ENCODE measurements around the gene CTLA4. TPM values are rescaled to one million over a fixed set of nuclear protein-coding genes. Genes with fewer than 3 reads are reported as not detected.

Gene CTLA4
- total RNA-seq, 2 experiments from 2014 or later: 28.7 to 30.7 TPM

DNA sequence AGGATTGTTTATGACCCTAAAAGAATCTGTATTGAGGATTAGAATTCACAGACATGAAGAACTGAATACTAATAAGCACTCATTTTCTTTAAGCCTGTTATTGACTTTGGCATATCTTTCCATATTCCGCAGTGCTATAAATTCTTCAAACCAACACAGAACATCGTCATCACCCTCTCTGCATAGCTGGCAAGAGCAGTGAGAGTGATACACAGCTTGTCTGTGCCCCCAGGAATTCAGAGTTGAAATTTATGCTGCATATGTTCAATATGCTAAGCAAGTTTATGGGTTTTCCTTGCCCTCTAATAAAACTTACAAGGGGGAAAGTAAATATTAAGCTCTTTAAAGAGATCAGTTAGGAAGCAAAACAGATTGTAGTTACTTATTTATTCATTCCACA, 32.7 kb downstream of the CTLA4 start:
- Mint-ChIP-seq H3K9me3 (peaks cover 17% of the 10 kb centered on the region), H3K4me3 (no peak overlapping the region), H3K4me1 (ENCODE audit: low read depth) (peaks cover 12% of the 10 kb centered on the region), H3K36me3 (ENCODE audit: low read depth) (peaks cover 10% of the 10 kb centered on the region), H3K27ac (no peak overlapping the region), H3K27me3 (no peaks in the 10 kb centered on the region)
- DNase-seq (no peak), ATAC-seq (no peak)
- ChIA-PET POLR2A (interaction anchor here (1.8 to 17.2 kb wide), 2 partner anchors 10 to 27 kb away, joined by 6 to 237 read pairs; partner anchors contain the start of gene CTLA4), CTCF (interaction anchor here (0.7 to 3.7 kb wide), 8 partner anchors 9 to 85 kb away, joined by 3 to 15 read pairs (median 3); no protein-coding TSS in a partner anchor)
- intact Hi-C loops (cut with micrococcal nuclease): no loop called here
- TF ChIP-seq, protein P1, sequence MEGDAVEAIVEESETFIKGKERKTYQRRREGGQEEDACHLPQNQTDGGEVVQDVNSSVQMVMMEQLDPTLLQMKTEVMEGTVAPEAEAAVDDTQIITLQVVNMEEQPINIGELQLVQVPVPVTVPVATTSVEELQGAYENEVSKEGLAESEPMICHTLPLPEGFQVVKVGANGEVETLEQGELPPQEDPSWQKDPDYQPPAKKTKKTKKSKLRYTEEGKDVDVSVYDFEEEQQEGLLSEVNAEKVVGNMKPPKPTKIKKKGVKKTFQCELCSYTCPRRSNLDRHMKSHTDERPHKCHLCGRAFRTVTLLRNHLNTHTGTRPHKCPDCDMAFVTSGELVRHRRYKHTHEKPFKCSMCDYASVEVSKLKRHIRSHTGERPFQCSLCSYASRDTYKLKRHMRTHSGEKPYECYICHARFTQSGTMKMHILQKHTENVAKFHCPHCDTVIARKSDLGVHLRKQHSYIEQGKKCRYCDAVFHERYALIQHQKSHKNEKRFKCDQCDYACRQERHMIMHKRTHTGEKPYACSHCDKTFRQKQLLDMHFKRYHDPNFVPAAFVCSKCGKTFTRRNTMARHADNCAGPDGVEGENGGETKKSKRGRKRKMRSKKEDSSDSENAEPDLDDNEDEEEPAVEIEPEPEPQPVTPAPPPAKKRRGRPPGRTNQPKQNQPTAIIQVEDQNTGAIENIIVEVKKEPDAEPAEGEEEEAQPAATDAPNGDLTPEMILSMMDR (IDR thresholded peaks at IDR 0.05): no peak

DNA sequence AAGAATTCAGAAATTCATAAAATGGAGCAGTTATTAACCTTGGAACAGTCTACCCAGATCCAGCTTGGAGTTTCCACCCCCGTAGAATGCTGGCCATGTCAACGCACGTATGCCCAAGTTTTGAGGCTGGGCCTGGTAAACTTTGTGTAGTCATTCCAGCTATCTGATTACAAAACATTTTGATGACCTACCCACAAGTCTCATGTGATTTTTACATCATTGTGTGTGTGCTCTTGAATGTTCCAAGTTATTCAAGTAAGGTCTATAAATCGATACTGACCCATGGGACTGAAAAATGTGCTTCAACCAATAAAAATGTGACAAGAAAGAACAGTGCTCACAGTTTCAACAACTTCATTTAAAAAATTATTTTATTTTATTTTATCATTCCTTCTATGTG, 36.5 kb downstream of the CTLA4 start:
- peaks cover 10% of the 10 kb centered on the region for H3K36me3 Mint-ChIP-seq (ENCODE audit: low read depth)
- H3K4me1 Mint-ChIP-seq (ENCODE audit: low read depth): peaks cover 7% of the 10 kb centered on the region
- ATAC-seq: no peak
- ChIA-PET CTCF (interaction anchor here (1.2 to 1.4 kb wide), 3 partner anchors 24 to 44 kb away, joined by 3 read pairs; no protein-coding TSS in a partner anchor), POLR2A (interaction anchor here (0.9 kb wide), 1 partner anchor 29 kb away, joined by 3 read pairs; no protein-coding TSS in a partner anchor)
- no peak overlapping the region for H3K27ac Mint-ChIP-seq
- H3K4me3 Mint-ChIP-seq: no peak overlapping the region
- H3K27me3 Mint-ChIP-seq: no peaks in the 10 kb centered on the region
- DNase-seq: no peak
- peaks cover 17% of the 10 kb centered on the region for H3K9me3 Mint-ChIP-seq
- intact Hi-C loops (cut with micrococcal nuclease): no loop called here
- TF ChIP-seq, protein P1 (IDR thresholded peaks at IDR 0.05): no peak

DNA sequence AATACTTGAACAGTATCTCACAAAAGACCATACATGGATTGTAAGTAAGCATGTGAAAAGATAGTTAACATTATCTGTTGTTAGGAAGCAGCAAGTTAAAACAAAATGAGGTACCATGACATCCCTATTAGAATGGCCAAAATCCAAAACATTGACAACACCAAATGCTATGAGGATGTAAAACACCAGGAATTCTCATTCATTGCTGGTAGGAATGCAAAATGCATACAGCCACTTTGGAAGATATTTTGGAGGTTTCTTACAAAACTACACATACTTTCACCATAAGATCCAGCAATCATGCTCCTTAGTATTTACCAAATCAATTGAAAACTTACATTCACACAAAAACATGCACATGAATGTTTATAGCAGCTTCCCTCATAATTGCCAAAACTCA, 38.1 kb downstream of the CTLA4 start:
- no peak overlapping the region for H3K4me3 Mint-ChIP-seq
- POLR2A ChIA-PET: no interaction called here
- intact Hi-C loops (cut with micrococcal nuclease): loop anchor here (5.0 kb wide), 1 partner anchor 88 kb away; no protein-coding TSS in a partner anchor
- H3K27me3 Mint-ChIP-seq: no peaks in the 10 kb centered on the region
- H3K27ac Mint-ChIP-seq: no peak overlapping the region
- H3K4me1 Mint-ChIP-seq (ENCODE audit: low read depth): peaks cover 21% of the 10 kb centered on the region
- ATAC-seq (no peak), DNase-seq (no peak)
- CTCF ChIA-PET: interaction anchor here (0.6 to 1.5 kb wide), 3 partner anchors 90 to 231 kb away, joined by 3 to 5 read pairs (median 4); no protein-coding TSS in a partner anchor
- TF ChIP-seq, protein P1 (IDR thresholded peaks at IDR 0.05): no peak
- peaks cover 16% of the 10 kb centered on the region for H3K9me3 Mint-ChIP-seq
- H3K36me3 Mint-ChIP-seq (ENCODE audit: low read depth): peaks cover 8% of the 10 kb centered on the region

DNA sequence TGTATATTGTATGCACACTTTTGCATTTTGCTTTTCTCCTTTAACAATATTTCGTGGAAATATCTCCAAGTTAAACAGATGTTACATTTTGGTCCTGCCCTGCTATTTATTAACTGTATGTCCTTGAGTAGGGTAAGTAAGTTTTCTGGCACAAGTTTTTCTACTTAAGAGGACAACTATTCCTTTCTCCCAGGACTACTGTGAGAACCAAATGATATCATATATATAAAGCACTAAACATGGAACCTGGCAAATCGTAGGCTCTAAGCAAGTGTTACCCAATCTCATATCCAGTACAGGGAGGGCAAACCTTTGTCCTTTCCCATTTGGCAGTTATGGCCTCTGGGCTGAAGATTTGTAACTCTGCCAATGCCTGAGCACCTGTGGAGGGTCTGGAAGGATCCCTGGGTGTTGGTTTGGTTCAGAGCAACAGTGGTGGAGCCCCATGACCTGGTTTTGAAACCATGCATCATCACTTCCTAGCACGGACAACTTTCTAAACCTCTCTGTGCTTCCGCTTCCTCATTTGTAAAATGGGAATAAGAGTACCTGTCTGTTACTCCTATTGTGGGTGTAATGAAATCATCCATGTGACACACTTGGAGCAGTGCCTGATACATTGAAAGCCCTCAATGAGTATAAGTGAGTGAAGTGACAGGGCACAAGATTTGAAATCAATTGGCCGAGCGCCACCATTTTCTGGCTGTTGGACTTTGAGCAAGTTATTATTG, 40.7 kb downstream of the CTLA4 start:
- intact Hi-C loops (cut with micrococcal nuclease): loop anchor here (2.0 to 5.0 kb wide), 2 partner anchors 49 to 91 kb away; no protein-coding TSS in a partner anchor
- TF ChIP-seq, protein P1 (IDR thresholded peaks at IDR 0.05): no peak
- DNase-seq (no peak), ATAC-seq (no peak)
- POLR2A ChIA-PET: interaction anchor here (2.1 kb wide), 1 partner anchor 40 kb away, joined by 4 read pairs; no protein-coding TSS in a partner anchor
- Mint-ChIP-seq H3K9me3 (peaks cover 2% of the 10 kb centered on the region), H3K36me3 (ENCODE audit: low read depth) (no peaks in the 10 kb centered on the region), H3K27ac (no peak overlapping the region), H3K4me3 (no peak overlapping the region), H3K27me3 (peaks cover 2% of the 10 kb centered on the region), H3K4me1 (ENCODE audit: low read depth) (peaks cover 21% of the 10 kb centered on the region)
- CTCF ChIA-PET: interaction anchor here (2.5 to 3.1 kb wide), 3 partner anchors 39 to 92 kb away, joined by 15 to 48 read pairs (median 25); partner anchors contain the start of gene CTLA4
